MCF 10A (cell line): Measurements from ENCODE around the gene SMAD3. TPM values are rescaled to one million over a fixed set of nuclear protein-coding genes. Genes with fewer than 3 reads are reported as not detected.
A peak's percentile ranks its signal among the peaks of the same experiment; 100 is the strongest.

ENCODE experiments used
- BruUV-seq: library from RNA; stranded (reverse); fragments of 400-500 nt; replicated peaks from 2 replicates; lab custom pipeline; 2021; lab: Mats Ljungman, UMichigan
- CTCF ChIA-PET: fragments of 300-600 bp; sonication (Branson Sonifier 250); formaldehyde crosslinking; extraction: SDS; loops from one replicate; lab custom pipeline; 2021; ENCODE audit warnings: antibody characterized with exemption, inconsistent platforms; lab: Yijun Ruan, JAX
- POLR2A ChIA-PET: fragments of 300-600, 350-650 bp; sonication (Branson Sonifier 250); formaldehyde crosslinking; extraction: SDS; loops from one replicate; lab custom pipeline; 2020; ENCODE audit warnings: antibody characterized with exemption, inconsistent platforms; lab: Yijun Ruan, JAX
- DNase-seq: peaks from one replicate; pipeline ENCODE4 v3.0.0-alpha.2; 2018; ENCODE audit not compliant: unreplicated experiment
- H3K27ac Mint-ChIP-seq: one replicate; pipeline ENCODE4 v1.8.0; 2022; ENCODE audit warnings: mild to moderate bottlenecking, low read depth, mixed read lengths; ENCODE audit not compliant: unreplicated experiment
- H3K27me3 Mint-ChIP-seq: one replicate; pipeline ENCODE4 v1.8.0; 2022; ENCODE audit warnings: mixed read lengths; ENCODE audit not compliant: insufficient read depth, unreplicated experiment
- H3K36me3 Mint-ChIP-seq: one replicate; pipeline ENCODE4 v1.8.0; 2022; ENCODE audit warnings: mild to moderate bottlenecking, moderate library complexity, mixed read lengths; ENCODE audit not compliant: insufficient read depth, unreplicated experiment
- H3K4me1 Mint-ChIP-seq: one replicate; pipeline ENCODE4 v1.8.0; 2022; ENCODE audit warnings: mixed read lengths; ENCODE audit not compliant: insufficient read depth, unreplicated experiment
- H3K4me3 Mint-ChIP-seq: one replicate; pipeline ENCODE4 v1.8.0; 2022; ENCODE audit warnings: mild to moderate bottlenecking, moderate library complexity, mixed read lengths; ENCODE audit not compliant: unreplicated experiment
- H3K9me3 Mint-ChIP-seq: one replicate; pipeline ENCODE4 v1.8.0; 2022; ENCODE audit warnings: mixed read lengths; ENCODE audit not compliant: unreplicated experiment
- intact Hi-C: fragments of 100-400 bp; cut with micrococcal nuclease; formaldehyde crosslinking; loops from 2 replicates; pipeline ENCODE4 v1.14.1; 2022
- total RNA-seq: library from RNA; stranded (reverse); gene quantifications from 2 replicates; pipeline ENCODE4 v1.2.3, GENCODE V29; 2022
- TF ChIP-seq, protein P1 (sequence below): fragments of 200-600 bp; IDR thresholded peaks from one replicate; pipeline ENCODE4 v1.8.0; 2022; ENCODE audit warnings: antibody characterized with exemption, mild to moderate bottlenecking; ENCODE audit not compliant: unreplicated experiment

The SMAD3 gene
- total RNA-seq, 1 experiment from 2014 or later = 19.9 TPM

DNA sequence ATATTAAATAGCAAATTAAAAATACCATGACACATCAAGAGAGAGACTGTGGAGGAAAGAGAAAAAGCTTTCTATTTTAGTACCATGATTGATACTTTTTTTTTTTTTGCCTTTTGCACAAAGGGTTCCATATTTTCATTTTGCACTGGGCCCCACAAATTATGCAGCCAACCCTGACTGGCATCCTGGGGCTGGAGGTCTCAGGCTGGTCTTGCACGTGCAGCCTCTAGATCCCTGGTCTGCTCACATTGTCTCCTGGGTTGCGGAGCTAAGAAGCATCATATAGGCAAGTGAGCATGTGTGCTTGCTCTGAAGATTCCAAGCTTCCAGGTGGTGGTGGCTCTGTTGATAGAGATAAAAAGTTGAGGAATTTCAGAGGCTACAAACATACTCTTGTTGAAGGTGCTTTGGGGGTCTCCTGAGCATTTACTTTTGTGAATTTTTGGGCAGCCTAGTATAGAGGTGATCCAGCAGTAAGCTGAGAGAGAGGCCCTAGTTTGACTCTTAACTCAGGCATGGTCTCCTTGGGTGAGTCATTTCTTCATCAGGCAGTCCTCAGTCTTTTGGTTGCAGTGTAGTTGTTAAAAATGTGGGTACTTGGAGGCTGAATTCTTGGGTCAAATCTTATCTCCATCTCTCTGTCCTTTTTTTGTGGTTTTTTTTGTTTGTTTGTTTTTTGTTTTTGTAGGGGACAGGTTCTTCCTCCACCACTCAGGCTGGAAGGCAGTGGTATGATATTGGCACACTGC is 31.3 kb downstream of the SMAD3 start:
- no peak for DNase-seq
- Mint-ChIP-seq H3K4me3 (no peak overlapping the region), H3K27ac (peak overlapping the region; percentile 99), H3K4me1 (peaks cover 38% of the 10 kb centered on the region), H3K27me3 (no peaks in the 10 kb centered on the region), H3K9me3 (no peaks in the 10 kb centered on the region), H3K36me3 (peaks cover 13% of the 10 kb centered on the region)
- POLR2A ChIA-PET = interaction anchor here (0.6 to 1.2 kb wide), 4 partner anchors 21 to 48 kb away, joined by 3 to 6 read pairs (median 4); no protein-coding TSS in a partner anchor
- intact Hi-C loops = no loop called here
- CTCF ChIA-PET = interaction anchor here (0.6 kb wide), 1 partner anchor 26 kb away, joined by 3 read pairs; no protein-coding TSS in a partner anchor
- TF ChIP-seq, protein P1, sequence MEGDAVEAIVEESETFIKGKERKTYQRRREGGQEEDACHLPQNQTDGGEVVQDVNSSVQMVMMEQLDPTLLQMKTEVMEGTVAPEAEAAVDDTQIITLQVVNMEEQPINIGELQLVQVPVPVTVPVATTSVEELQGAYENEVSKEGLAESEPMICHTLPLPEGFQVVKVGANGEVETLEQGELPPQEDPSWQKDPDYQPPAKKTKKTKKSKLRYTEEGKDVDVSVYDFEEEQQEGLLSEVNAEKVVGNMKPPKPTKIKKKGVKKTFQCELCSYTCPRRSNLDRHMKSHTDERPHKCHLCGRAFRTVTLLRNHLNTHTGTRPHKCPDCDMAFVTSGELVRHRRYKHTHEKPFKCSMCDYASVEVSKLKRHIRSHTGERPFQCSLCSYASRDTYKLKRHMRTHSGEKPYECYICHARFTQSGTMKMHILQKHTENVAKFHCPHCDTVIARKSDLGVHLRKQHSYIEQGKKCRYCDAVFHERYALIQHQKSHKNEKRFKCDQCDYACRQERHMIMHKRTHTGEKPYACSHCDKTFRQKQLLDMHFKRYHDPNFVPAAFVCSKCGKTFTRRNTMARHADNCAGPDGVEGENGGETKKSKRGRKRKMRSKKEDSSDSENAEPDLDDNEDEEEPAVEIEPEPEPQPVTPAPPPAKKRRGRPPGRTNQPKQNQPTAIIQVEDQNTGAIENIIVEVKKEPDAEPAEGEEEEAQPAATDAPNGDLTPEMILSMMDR = no peak
- BruUV-seq = no TSS peak

DNA sequence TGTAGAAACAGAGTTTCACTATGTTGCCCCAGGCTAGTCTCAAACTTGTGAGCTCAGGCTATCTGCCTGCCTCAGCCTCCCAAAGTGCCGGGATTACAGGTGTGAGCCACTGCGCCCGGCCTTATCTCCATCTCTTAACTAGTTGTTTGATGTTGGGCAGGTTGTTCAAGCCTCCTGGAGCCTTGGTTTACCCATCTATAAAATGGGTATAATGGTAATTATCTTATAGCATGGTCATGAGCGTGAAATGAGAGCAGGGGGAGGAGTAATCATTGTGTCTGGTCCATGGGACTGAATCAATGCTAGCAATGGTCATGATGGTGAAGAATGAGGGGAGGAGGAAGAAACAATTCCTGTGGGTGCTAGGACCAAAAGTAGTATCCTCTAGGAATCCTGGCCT is 32.0 kb downstream of the SMAD3 start:
- TF ChIP-seq, protein P1 = no peak
- POLR2A ChIA-PET = interaction anchor here (0.7 to 2.6 kb wide), 5 partner anchors 21 to 73 kb away, joined by 3 to 13 read pairs (median 4); partner anchors contain the start of gene SMAD3
- H3K36me3 Mint-ChIP-seq = peaks cover 13% of the 10 kb centered on the region
- H3K4me1 Mint-ChIP-seq = peaks cover 37% of the 10 kb centered on the region
- H3K9me3 Mint-ChIP-seq = no peaks in the 10 kb centered on the region
- H3K4me3 Mint-ChIP-seq = peak overlapping the region; percentile 82
- intact Hi-C loops = no loop called here
- no TSS peak for BruUV-seq
- H3K27me3 Mint-ChIP-seq = no peaks in the 10 kb centered on the region
- H3K27ac Mint-ChIP-seq = peak overlapping the region; percentile 99
- CTCF ChIA-PET = no interaction called here
- no peak for DNase-seq

DNA sequence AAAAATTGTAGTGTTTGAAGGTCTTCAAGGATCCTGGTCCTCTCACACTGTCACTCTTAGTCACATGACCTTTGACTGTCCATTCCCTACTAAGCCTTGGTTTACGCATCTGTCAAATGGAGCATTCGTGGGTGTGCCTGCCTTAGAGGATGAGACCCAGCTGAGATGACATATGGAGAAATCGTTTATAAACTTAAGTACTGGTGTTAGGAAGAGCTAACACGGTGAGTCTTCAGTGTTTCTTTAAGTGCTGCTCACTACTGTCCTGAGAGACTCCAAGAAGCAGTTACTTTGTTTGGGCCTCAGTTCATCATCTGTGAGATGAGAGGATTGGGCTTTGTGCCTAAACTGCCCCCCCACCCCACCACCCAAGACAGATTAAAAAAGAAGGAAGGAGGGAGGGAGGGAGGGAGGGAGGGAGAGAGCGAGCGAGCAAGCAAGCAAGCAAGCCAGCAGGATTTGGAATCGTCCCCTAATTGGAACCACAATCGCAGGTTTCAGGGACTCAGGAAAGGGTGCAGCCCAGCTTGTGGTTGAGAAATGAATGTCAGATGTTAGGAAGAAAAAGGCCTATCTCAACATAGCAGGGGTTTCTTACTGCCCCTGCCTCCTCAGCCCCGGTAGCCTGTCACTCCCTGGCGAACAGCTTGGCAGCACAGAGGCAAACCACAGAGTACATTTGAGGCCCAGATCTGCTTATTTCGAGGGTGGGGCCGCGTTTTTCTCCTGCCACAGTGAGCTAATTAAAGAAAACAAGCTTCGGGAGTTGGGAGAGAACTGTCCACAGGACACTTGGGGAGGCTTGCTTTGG is 32.7 kb downstream of the SMAD3 start:
- intact Hi-C loops = no loop called here
- TF ChIP-seq, protein P1 = no peak
- DNase-seq = peak; percentile 78
- peaks cover 13% of the 10 kb centered on the region for H3K36me3 Mint-ChIP-seq
- peak overlapping the region; percentile 99 for H3K27ac Mint-ChIP-seq
- ChIA-PET POLR2A (interaction anchor here (0.6 to 2.6 kb wide), 15 partner anchors 9 to 141 kb away, joined by 3 to 13 read pairs (median 4); partner anchors contain the start of gene SMAD3), CTCF (interaction anchor here (0.7 kb wide), 1 partner anchor 25 kb away, joined by 3 read pairs; no protein-coding TSS in a partner anchor)
- BruUV-seq = no TSS peak
- H3K27me3 Mint-ChIP-seq = no peaks in the 10 kb centered on the region
- peaks cover 37% of the 10 kb centered on the region for H3K4me1 Mint-ChIP-seq
- H3K4me3 Mint-ChIP-seq = peak overlapping the region; percentile 82
- no peaks in the 10 kb centered on the region for H3K9me3 Mint-ChIP-seq
